AG04450 (cell line): Measurements from ENCODE around the gene CCL5. TPM values are rescaled to one million over a fixed set of nuclear protein-coding genes. Genes with fewer than 3 reads are reported as not detected.

ENCODE experiments used
- CTCF ChIA-PET: fragments of 300-600, 350-600 bp; formaldehyde crosslinking; extraction: SDS; loops from one replicate; lab custom pipeline; 2022; ENCODE audit warnings: antibody characterized with exemption, inconsistent platforms; lab: Charles Lee
- POLR2A ChIA-PET: fragments of 350-600 bp; formaldehyde crosslinking; extraction: SDS; loops from one replicate; lab custom pipeline; 2021; ENCODE audit warnings: antibody characterized with exemption, inconsistent platforms; lab: Yijun Ruan, JAX
- DNase-seq: peaks from one replicate; pipeline ENCODE4 v3.0.0-alpha.2; 2011; ENCODE audit warnings: low read depth, low spot score
- H3K27ac ChIP-seq: one replicate; pipeline ENCODE4 v1.5.1; 2012; ENCODE audit warnings: low read depth, low read length, control low read depth
- H3K27me3 ChIP-seq: one replicate; pipeline ENCODE4 v1.6.0; 2012; ENCODE audit warnings: low read length; ENCODE audit not compliant: control insufficient read depth, insufficient read depth
- H3K4me3 ChIP-seq: 2 replicates; pipeline ENCODE4 v1.5.1; 2011; ENCODE audit warnings: mild to moderate bottlenecking, low read depth, low read length, control low read depth
- H3K9me3 ChIP-seq: 2 replicates; pipeline ENCODE4 v1.5.1; 2012; ENCODE audit warnings: low read length; ENCODE audit not compliant: control insufficient read depth, insufficient read depth
- polyA plus RNA-seq: library from polyadenylated mRNA; depleted of rRNA; stranded (reverse); fragments of >200 nt; gene quantifications from 2 replicates; pipeline ENCODE4 v1.2.3, GENCODE V29; 2011
- TF ChIP-seq, protein P1 (sequence below): IDR thresholded peaks from 2 replicates; pipeline ENCODE4 v1.5.1; 2011; ENCODE audit warnings: low read depth, low read length, control low read depth, inconsistent platforms

The CCL5 gene
- polyA plus RNA-seq, 1 experiment, result not detected

DNA sequence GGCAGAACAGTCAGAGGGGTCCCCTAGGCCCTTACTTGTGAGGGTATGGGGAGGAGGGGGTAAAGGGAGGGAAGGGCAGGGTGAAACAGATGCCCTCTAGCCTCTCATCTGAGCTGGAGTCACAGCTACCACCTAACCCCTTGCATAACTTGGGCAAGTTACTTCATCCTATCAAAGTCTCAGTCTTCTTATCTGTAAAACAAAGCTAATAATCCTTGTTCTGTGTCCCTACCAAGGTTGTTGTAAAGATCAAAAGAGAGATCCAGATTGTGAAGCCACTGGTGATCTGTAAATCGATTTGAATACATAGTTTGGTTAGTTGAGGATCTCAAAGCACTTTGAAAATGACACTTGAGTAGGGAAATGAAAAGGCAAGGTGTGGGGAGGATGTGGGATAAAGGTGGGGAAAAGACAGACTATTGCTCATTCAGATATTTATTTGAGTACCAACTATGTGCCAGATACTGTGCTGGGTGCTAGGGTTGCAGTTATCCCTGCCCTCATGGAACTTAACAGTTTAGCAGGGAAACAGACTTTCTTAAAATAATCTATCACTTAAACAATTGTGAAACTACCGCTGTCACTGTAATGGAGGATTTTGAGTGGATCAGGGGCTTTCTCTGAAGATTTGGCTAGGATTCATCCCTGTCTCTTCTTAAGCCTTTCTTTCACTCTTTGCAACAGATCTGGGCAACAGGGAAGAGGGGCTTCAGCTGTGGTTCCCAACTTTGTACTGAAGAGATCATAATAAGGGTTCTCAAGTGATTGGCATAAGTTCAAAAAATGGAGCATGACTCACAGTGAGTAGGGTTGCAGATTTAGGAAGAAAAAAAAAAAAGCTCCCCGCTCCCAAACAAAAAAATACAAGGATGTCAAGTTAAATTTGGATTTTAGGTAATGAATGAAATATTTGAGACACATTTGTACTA is 14.5 kb downstream of the CCL5 start:
- Histone ChIP-seq H3K9me3 (no peaks in the 10 kb centered on the region), H3K27ac (no peak overlapping the region), H3K4me3 (no peak overlapping the region), H3K27me3 (no peaks in the 10 kb centered on the region)
- POLR2A ChIA-PET, result no interaction called here
- TF ChIP-seq, protein P1, sequence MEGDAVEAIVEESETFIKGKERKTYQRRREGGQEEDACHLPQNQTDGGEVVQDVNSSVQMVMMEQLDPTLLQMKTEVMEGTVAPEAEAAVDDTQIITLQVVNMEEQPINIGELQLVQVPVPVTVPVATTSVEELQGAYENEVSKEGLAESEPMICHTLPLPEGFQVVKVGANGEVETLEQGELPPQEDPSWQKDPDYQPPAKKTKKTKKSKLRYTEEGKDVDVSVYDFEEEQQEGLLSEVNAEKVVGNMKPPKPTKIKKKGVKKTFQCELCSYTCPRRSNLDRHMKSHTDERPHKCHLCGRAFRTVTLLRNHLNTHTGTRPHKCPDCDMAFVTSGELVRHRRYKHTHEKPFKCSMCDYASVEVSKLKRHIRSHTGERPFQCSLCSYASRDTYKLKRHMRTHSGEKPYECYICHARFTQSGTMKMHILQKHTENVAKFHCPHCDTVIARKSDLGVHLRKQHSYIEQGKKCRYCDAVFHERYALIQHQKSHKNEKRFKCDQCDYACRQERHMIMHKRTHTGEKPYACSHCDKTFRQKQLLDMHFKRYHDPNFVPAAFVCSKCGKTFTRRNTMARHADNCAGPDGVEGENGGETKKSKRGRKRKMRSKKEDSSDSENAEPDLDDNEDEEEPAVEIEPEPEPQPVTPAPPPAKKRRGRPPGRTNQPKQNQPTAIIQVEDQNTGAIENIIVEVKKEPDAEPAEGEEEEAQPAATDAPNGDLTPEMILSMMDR, result no peak
- DNase-seq, result no peak
- CTCF ChIA-PET, result interaction anchor here (0.6 to 1.2 kb wide), 2 partner anchors 17 to 96 kb away, joined by 3 to 5 read pairs; no protein-coding TSS in a partner anchor

DNA sequence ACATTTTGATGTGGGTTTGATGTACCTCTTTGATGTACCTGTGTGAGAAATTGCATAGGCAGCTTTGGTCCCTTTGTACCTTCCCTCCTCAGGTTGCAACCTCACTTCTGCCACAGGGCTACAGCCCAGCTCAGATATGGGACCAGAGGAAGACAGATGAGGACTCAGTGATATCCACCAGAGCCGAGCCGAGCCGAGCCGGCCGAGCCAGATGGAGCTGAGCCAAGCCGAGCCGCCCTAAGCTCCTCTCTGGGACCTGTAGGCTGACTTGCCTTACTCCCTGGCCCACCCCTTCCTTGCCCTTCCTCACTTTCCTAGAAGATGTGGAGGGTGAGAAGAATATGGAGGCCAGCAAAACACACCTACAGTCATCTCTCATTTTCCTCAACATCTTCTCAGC is 15.3 kb downstream of the CCL5 start:
- DNase-seq, result no peak
- TF ChIP-seq, protein P1, result no peak
- ChIA-PET POLR2A (no interaction called here), CTCF (interaction anchor here (1.1 kb wide), 1 partner anchor 16 kb away, joined by 4 read pairs; no protein-coding TSS in a partner anchor)
- Histone ChIP-seq H3K27ac (no peak overlapping the region), H3K4me3 (no peak overlapping the region), H3K9me3 (no peaks in the 10 kb centered on the region), H3K27me3 (no peaks in the 10 kb centered on the region)

DNA sequence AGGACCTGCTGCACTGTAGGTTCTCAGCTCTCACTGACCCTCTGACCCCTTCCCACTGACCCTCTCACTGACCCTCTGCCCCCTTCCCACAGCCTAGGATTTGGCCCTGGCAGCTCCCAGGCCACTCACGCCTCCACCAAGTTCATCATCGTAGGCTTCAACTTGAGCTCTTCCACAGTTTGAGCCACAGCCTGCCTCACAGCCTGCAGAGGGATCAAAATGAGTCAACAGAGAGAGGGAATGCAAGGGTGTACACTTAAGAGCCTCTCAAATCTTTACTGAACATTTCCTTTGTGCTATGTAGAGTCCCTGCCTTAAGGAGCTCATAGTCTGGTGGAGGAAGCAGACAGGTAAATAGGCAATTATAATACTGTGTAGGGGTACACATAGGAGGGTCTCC is 23.6 kb downstream of the CCL5 start:
- TF ChIP-seq, protein P1, result no peak
- DNase-seq, result no peak
- Histone ChIP-seq H3K4me3 (no peak overlapping the region), H3K27ac (no peak overlapping the region), H3K9me3 (no peaks in the 10 kb centered on the region), H3K27me3 (no peaks in the 10 kb centered on the region)
- ChIA-PET POLR2A (no interaction called here), CTCF (no interaction called here)

DNA sequence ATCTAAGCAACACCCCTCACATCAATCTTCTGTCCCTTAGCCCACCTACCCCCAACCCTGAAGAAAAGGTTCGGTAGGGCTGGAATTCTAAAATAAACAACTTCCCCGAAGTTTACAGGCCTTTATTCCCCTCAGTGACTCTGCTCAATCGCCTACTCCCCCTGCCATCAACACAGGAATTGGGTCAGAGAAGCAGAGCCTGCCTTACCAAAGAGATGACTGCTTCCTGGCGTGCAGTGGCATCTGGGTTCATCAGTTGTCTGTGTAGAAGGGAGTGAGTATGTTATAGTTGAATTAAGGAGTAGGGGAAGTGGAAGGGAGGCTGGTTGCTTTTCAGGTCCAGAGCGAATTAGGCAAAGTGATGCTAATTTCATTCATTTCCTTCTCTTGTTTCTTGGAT is 24.2 kb downstream of the CCL5 start:
- ChIA-PET POLR2A (no interaction called here), CTCF (no interaction called here)
- no peaks in the 10 kb centered on the region for H3K27me3 ChIP-seq
- H3K4me3 ChIP-seq, result no peak overlapping the region
- no peak overlapping the region for H3K27ac ChIP-seq
- no peaks in the 10 kb centered on the region for H3K9me3 ChIP-seq
- TF ChIP-seq, protein P1, result no peak
- DNase-seq, result no peak
